K562 treated with DMSO at 1 percent for 12 hours (cell line): ENCODE measurements around the gene TM2D1. TPM values are rescaled to one million over a fixed set of nuclear protein-coding genes. Genes with fewer than 3 reads are reported as not detected.

Source experiments
- total RNA-seq: library from RNA; unstranded; fragments of 300-600 nt; gene quantifications from 2 replicates; pipeline ENCODE4 v1.2.3, GENCODE V29; 2022; ENCODE audit not compliant: insufficient read depth

Gene TM2D1
- total RNA-seq: 28.9 and 37.9 TPM in 2 replicates

DNA sequence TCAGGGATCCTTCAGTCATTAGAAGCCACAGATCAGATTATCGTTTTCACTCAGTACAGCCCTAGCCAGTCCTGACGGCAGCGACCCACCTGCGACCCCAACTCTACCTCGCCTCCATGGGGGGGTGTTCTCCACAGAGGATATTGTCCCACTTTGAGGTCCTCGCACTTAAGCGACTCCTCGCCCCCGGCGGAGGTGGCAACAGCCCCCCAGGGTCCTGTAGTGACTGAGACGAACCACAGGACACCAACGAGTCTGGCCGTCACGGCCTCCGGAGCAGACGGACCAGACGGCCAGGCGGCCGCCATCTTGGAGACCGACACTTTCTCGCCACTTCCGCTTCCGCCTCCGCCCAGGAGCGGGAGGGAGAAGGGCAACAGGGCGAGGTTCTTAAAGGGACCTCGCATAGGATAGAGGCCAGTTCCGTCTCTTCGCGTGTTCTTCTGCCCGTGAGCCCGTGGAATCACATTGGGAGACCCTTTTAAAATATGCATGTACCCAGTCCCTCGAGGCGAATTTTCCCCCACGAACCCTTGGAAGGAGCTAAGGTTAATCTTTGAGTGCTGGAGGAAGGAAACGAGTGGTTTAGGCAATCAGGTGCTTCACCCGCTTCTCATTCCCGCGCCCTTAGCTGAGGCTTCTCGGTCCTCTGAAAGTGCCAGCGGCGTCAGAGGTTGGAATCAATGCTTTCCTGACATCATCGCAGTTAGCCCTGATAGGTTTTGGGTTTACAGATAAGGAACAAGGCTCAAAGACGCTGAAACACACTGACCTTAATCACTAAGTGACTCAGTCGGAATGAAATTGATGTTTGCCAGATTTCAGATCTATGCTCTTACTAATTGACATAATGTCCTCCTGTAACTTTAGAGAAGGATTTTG is at the start of gene TM2D1:
TM2D1 (minus strand) TSS at position 329 of the 882 bp plus-strand sequence; CDS start at position 308, 21 bp downstream.

DNA sequence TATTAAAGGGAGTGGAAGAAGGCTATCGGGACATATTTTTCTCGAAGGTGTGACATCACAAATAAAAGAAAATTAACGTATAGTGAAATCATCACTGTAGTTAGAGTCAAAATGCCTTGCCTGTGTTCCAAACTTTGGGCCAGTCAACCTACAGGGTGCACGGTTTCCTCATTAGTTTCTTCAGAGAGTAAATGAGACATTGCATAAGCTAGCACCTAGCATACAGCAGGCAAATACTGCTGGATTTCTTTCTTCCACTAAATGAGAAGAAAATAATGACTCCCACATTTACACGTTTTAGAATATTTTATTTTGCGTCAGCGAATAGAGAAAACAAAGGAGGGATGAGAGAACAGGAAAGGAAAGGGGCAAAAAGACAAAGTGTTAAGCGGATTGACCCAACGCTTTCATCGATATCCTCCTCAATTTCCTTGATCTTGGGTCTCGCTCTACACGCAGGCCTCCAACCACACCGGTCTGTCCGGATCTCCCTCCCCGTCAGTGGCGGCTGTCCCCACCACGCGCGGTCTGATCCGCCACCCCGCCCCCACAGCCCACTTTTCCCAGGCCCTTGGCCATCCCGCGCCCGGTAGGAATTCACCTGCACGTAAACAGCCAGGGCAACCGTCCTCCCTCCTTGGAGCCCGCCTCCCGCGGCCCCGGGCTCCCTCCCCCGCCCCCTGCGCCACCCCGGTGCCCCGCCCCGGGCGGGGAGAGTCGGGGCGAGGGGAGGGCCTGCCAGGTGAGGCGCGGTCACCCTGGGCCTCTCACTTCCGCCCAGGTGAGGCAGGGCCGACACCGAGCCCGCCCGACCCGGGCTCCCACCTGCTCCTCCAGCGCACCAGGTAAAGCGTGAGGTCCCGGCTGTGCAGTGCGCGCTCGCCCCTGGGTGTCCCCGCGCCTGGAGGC is 17.0 kb upstream of the TM2D1 start, which contains the start of gene PATJ:
PATJ (plus strand) TSS at position 770 of the 909 bp plus-strand sequence. CDS start 20,413 bp downstream, outside the sequence.

Other genes starting within 250 kb of the TM2D1 start
- not detected in 2 replicates for gene PATJ, start 17.3 kb upstream of the TM2D1 start, total RNA-seq